HuH-7 (cell line): ENCODE data around the gene PPP1R14D.

ENCODE experiments used
- DNase-seq: peaks from one replicate; pipeline ENCODE4 v3.0.0; 2011; ENCODE audit warnings: low spot score

PPP1R14D gene

DNA sequence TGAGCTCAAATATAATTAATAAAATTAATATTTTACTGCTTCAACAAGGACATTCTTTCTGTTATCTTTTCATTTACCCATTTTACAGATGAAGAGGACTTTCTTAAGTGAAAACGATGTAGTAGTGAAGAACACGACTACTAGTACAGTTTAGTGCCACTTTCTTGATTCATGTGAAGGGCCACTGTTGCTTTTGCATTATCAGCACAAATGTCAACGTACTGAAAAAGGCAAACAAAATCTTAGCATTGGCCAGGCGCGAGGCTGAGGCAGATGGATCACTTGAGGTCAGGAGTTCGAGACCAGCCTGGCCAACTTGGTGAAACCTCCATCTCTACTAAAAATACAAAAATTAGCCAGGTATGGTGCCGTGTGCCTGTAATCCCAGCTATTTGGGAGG lies 9.5 kb downstream of the PPP1R14D start:
- no peak for DNase-seq

DNA sequence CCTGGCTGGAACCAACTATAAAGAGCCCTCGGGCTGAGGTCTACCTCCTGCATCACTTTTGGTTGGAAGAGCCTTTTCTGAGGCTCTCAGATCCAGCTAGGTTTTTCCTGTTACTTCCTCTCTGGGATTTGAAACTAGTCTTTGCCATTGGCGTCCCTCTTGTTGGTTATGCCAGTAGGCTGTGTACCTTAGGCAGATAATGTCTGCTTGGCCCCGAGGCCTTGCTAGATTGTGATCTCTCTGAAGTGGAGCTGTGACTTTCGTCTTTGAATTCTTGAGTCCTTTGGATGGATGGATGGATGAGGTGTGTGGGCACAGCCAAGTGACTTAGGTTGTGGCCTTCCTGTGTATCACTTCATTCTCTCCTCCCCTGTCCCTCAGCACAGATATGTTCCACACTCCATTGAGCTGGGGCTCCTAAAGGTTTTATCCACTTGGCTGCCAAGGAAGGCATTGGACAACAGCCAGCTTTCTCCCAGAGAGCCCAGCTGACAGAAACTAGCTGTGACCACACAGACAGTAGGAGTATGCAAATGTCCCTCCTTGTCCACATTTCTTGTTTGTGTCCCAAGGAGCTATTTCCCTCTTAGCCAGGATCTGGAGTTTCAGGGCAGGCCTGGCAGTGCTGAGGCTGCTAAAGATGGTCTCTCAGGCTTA lies 13.3 kb downstream of the PPP1R14D start:
- DNase-seq, result no peak

DNA sequence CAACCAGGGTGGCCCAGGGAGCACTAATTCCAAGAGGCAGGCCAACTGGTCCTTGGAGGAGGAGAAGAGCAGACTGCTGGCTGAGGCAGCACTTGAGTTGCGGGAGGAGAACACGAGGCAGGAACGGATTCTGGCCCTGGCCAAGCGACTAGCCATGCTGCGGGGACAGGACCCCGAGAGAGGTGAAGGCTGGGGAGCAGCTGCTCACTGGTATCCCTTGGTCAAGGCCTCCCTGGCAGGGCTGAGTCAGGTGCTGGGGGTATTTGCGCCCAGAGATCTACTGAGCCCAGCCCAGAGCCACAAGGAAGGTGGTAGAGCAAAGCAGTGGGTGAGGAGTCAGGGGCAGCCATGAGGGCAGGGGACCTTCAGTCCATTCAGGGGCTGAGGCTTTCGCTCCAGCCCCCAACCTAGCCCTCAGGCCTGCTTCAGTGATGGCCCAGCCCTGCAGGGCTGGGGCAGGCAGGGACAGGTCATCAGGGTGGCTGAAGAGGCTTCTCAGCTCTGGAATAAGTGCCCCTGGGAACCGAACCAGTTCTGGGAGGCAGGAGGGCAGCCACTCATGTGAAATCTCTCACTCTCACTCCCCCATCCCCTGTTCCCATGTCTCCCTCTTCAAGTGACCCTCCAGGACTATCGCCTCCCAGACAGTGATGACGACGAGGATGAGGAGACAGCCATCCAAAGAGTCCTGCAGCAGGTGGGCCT lies 15.6 kb downstream of the PPP1R14D start:
- DNase-seq, result no peak

DNA sequence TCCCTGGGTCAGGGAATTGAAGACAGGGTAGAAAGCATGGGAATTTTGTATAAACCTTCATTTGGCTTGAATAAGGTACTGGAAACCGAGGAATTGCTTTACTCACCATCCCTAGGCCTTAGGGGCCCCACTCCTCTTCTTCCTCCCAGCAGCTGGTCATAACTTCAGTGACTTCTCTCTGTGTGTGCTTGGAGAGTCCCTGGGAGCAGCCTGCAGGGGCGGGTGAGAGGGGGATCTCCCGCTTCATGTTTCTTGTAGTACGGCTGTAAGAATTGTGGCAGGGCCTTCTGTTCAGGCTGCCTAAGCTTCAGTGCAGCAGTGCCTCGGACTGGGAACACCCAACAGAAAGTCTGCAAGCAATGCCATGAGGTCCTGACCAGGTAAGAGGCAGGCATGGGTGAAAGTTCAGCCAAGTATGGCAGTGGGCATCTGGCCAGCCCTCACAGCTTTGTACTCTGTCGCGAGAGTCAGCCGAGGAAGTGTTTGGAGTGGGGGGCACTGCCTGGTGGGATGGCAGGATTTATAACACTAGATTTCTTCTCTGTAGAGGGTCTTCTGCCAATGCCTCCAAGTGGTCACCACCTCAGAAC lies 19.6 kb downstream of the PPP1R14D start:
- no peak for DNase-seq

DNA sequence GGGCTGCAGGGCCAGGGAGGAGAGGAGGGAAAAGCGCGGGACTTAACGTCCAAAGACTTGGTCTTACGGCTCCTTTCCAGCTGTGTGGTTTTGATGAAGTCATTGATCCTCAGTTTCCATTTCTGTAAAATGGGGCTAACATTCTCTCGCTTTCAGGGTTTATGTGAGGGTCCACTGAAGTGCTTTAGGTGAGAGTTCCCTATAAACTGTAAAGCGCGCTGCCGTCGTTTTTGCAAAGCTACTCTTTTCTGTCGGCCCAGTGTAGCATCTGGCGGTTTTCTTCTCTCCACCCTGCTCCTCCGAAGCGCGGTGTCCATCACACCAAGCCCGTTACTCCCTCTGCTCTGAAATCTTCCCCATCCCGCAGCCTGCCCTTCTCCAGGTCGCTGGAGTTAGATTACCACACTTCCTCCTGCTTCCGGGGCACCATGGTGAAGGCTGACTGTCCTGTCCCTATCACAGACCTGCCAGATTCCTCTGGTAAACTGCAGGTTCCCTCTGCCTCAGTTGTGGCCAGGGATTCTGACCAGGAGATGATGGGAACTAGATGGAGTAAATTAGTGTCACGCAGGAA lies 20.5 kb downstream of the PPP1R14D start:
- DNase-seq, result no peak

DNA sequence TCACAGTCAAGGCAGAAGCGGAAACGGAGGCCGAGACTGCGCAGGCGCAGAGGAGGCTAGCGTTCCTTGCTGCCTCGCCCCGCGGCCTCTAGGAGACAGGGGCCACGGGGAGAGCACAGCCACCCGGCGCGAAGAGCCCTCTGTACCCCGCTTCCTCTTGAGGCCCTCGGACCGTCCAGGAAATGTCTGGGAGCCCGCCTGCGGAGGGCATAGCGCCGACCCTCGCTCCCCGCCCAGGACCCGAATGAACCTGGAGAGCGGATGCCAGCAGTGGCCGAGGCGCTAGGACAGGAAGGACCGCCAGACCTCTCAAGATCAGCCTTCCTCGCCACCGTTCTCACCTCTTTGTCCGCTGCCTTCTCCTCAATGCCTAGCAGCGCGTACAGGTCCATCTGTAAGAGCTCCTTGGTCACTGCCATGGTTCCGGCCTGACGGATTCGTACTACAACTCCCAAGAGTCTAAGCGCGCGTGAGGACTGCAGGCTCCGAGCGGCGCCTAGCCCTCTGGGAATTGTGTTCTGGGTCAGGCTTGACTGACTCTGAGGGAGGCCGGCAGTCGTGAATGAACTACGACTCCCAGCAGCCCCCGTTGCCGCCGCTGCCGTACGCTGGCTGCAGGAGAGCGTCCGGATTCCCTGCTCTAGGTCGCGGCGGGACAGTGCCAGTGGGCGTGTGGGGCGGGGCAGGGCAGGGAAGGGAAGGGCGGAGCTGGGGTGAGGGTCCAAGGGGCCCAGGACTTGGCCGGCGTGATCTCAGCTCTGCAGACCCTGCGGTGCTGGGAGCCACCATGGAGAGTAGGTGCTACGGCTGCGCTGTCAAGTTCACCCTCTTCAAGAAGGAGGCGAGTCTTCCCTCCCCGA lies 21.2 kb downstream of the PPP1R14D start, which contains the start of the genes DNAJC17 and ZFYVE19:
DNAJC17 (minus strand) TSS at position 446 of the 860 bp plus-strand sequence; CDS start at position 419, 27 bp downstream.
ZFYVE19 (plus strand) TSS at position 62 of the 860 bp plus-strand sequence; CDS start at position 563, 501 bp downstream.
- peak; percentile 77 for DNase-seq

DNA sequence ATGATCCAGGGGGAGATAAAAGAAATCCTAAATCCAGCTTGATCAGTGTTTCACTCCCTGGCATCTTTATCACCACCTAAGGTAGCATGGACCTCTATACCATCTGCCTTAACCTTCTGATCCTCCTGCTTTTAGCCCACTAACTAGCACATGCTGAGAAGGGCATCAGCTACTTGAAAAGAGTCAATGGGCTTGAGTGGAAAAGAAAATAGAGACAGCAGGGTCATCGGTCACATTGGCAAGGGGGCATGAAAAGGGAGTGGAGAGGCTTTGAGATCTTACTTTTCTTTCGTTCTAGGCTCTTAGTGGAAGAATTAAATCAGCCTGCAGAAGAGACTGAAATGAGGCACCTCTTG lies 21.9 kb downstream of the PPP1R14D start:
- DNase-seq, result no peak

DNA sequence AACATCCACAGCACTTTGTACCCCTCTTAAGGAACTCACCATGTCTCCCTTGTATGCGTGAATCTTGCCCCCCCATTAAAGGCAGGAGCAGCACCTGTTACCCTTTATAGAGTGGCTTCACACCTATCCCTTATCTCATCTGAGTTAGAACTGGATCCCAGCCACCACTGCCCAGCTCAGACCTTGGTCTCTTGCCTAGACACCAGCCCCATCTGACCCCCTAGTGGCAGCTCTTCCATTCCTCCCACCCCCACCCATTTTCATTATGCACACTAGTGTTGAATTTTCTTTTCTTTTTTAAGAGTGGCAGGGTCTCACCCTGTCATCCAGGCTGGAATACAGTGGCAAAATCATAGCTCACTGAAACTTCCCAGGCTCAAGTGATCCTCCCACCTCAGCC lies 24.8 kb downstream of the PPP1R14D start:
- no peak for DNase-seq

DNA sequence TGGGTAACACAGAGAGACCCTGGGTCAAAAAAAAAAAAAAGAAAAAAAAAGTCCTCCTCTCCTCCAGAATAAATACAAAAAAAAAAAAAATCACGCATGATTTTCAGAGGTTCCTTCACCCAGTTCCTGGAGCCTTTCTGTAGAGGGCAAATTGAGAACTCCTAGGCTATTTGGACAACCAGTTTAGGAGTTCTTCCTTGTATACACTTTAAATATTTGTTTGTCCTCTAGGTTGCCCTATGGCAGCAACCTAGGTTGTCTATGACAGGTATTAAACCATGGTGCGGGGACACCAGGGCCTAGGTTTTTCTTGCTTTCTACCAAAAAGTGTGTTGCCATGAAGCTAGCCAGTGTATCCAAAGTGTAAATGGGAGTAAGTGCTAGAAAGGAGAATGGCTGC lies 25.4 kb downstream of the PPP1R14D start:
- DNase-seq, result no peak

DNA sequence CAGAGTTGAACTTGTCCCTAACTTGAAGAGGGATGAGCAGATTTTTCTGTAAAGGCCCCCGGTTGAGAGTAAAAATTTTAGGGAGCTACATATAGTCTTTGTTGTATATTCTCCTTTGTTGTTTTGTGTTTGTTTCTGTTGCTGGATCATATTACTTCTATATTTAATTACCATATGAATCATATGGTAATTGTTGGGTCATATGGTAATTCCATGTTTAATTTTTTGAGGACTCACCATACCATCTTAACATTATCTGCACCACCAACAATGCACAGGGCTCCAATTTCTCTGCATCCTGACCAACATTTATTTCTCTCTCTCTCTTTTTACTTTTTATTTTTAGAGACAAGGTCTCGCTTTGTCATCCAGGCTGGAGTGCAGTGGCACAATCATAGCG lies 29.0 kb downstream of the PPP1R14D start:
- DNase-seq, result no peak

DNA sequence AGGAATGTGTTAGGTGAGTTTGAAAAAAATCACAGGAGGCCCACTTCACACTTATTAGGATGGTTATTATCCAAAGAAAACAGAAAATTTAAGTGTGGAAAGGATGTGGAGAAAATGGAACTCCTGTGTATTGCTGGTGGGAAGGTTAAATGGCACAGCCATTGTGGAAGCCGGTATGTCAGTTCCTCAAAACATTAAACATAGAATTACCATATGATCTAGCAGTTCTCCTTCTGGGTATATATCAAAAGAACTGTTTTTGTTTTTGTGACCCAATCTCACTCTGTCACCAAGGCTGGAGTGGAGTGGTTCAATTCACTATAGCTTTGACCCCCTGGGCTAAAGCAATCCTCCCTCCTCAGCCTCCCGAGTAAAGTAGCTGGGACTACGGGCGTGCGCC lies 32.0 kb downstream of the PPP1R14D start:
- no peak for DNase-seq

DNA sequence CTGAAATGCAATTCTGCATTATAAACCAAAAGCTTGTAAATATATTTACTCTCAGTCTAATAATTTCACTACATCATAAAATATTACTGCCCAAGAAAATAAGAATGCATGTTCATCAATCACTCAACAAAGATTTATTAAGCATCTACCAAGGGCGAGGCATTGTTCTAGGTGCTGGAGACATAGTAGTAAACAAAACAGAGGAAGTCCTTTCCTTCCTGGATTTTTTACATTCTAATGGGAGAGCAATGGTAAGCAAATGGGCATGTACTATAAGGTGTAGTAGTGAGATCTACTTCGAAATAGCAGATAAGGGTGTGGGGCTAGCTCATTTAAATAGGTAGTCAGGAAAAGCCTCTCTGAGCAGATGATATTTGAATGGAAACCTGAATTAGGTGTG lies 32.5 kb downstream of the PPP1R14D start:
- DNase-seq, result no peak

DNA sequence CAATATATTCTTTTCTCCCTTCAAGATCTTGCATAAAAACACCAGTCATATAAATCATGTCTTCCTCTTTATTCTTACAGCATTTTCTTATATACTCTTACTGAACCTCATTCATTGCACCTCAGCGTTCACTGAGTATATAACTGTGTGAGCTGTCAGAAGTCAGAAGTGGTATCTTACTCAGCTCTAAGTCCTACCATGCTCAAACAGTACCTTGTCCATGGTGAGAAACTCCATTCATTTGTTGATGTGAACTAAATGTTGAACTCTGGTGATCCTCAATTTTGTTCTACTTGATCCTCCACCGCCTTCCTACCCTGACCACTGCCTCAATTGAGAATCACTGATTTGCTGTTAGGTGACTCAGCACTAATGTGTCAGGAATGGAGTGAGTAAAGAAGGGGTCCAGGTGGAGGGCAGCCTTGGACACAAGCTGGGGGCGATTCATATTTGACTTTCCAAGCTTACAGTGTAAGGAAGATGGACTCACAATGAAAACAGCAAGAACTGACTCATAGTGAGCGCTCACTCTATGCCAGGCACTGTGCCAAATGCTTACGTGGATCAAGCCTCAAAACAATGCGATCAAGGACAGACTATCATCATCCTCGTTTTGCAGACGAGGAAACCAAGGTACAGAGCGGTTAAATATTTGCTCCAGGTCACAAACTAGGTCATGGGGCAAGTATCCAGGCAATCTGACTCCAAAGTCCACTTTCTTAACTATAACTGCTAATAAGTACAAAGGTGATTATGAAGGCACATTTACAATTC lies 35.1 kb downstream of the PPP1R14D start:
- no peak for DNase-seq

DNA sequence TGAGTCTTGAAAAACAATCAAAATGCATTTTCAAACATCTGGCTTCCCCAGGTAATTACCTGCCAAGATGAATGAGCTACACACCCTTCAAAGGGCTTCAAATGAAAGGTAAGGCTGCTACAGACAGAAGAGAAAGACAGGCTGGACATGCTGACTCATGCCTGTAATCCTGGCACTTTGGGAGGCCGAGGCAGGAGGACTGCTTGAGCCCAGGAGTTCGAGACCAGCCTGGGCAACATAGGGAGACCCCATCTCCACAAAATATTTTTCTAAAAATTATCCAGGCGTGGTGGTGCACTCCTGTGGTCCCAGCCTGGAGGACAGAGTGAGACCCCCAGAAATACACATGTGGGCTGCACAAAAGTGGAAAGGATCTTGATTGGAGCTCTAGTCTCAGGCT lies 36.1 kb downstream of the PPP1R14D start:
- no peak for DNase-seq

DNA sequence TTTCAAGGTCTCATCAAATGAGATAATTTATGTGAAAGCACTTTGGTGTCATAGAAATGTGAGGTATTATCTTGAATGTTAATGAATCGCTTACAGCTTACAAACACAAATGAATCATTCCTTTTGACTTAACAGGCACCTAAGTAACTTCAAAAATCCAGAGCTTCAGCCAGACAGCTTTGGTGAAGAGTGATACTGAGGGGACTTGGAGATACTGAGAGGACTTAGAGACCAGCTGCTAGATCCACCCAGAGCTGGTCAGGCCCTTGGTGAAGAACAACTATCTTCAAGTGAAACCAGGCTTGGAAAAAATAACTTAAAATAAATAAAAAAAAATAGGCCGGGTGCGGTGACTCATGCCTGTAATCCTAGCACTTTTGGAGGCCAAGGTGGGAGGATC lies 37.8 kb downstream of the PPP1R14D start:
- no peak for DNase-seq

DNA sequence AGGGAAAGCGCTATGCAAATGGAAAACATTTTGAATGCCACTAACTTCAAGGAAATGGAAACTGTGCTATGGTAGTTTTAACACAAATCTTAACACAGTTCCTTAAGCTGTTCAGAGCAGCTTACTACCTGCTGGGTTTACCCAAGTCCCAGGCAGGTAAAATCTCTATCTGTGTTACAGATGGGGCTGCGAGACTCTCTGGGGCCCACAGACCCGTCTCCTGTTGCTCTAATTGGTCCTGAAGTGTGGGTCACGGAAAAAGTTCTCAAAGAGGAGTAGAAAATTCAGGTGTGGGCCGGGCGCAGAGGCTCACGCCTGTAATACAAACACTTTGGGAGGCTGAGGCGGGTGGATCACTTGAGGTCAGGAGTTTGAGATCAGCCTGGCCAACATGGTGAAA lies 38.5 kb downstream of the PPP1R14D start:
- no peak for DNase-seq

DNA sequence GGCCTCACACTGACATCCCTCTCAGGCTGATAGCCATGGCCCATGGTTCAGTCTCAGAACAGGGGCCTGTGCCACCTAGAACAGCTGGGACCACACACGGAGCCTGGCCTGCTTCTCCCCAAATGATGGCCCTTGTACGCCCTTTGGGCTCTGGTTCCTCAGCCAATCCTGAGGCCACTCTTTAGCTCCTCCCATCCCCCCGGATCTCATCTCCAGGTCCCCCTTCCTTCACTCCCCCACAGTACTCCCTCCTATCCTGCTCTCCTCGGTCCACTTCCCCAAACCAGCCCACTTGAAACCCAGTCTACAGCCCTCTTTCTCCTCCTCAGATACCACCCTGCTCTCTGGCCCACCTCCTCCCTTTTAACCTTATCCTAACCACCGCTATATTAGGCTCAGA lies 39.4 kb downstream of the PPP1R14D start:
- no peak for DNase-seq

DNA sequence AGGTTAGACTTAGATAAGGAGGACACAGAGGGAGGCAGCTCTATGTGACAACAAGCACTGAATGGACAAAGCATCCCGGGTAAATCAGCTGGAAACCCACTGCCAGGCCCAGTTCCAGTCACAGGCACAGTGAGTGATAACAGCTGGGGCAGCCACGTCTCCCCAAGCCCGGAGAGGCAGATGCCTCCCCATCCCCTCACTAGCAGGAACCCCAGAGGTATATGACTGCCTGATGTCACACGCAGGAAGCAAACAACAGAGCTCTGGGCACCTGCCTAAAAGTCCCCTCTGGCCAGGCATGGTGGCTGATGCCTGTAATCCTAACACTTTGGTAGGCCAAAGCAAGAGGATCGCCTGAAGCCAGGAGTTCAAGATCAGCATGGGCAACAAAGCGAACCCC lies 40.5 kb downstream of the PPP1R14D start:
- no peak for DNase-seq

DNA sequence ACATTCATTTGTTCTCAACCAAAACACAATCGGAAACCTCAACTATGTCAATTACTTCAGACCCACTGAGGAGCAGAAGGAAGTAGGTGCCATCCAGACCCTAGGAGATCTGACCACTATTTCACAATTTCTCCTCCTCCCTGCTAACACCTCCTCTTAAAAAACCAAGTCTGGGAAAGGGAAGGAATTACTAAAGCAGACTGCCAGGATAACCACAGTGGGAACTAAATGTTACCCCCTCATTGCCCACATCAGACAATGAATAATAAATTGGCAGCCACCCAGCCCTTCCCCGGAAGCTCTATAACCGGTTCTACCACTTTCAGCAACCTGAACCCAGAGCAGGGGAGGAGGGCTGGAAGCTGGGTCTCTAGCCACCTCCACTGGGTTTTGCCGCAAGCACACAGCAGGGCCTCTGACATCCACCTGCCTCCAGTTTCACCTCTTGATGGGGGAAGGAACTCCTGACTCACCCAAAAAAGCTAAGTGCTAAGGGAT lies 41.1 kb downstream of the PPP1R14D start:
- no peak for DNase-seq

DNA sequence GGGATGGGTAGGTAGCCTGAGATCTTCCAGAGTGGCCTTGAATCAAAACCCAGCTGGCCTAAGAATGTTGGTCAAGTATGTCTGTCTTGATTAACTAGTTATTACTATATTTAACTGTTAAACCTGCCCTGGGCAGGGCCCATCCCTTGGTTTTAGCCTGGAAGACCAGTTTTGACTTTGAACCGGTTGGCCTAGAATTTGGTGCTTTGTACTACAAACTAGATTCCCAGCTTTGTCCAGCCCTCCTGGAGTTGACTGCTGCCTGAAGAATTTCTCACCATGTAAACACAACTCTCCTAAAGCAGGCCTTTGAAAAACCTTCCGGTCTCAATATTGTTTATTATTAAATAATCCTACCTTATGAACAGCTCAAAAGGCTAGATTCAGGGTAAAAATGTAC lies 42.7 kb downstream of the PPP1R14D start:
- no peak for DNase-seq

DNA sequence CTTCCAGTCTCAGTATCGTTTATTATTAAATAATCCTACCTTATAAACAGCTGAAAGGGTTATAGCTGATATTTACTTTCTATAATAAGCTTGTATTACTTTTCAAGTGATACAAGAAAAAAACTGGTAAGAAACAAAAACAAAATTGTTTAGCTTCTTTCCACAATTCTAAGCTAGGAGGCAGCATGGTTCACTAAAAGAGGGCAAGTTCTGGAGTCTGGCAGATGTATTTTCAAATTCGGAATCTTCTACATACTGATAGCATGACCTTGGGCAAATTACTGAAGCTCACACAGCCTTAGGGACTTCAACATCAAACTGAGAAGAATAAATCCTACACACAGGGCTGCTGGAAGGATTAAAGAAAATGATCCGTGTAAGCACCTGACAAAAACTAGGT lies 43.3 kb downstream of the PPP1R14D start:
- no peak for DNase-seq
